Endothelial cell (in vitro differentiated cells): ENCODE data around the gene TNNI2. TPM values are rescaled to one million over a fixed set of nuclear protein-coding genes. Genes with fewer than 3 reads are reported as not detected.

ENCODE experiments used
- DNase-seq: peaks from one replicate; pipeline ENCODE4 v3.0.0; 2021; ENCODE audit warnings: low spot score
- H3K27ac Mint-ChIP-seq: one replicate; pipeline ENCODE4 v1.8.0; 2021; ENCODE audit warnings: mixed read lengths, inconsistent platforms; ENCODE audit not compliant: unreplicated experiment
- H3K27me3 Mint-ChIP-seq: one replicate; pipeline ENCODE4 v1.8.0; 2021; ENCODE audit warnings: mild to moderate bottlenecking, moderate library complexity, mixed read lengths, inconsistent platforms; ENCODE audit not compliant: unreplicated experiment
- H3K36me3 Mint-ChIP-seq: one replicate; pipeline ENCODE4 v1.8.0; 2021; ENCODE audit warnings: mild to moderate bottlenecking, low read depth, mixed read lengths, inconsistent platforms; ENCODE audit not compliant: unreplicated experiment
- H3K4me1 Mint-ChIP-seq: one replicate; pipeline ENCODE4 v1.8.0; 2021; ENCODE audit warnings: mild to moderate bottlenecking, mixed read lengths, inconsistent platforms; ENCODE audit not compliant: unreplicated experiment
- H3K4me3 Mint-ChIP-seq: one replicate; pipeline ENCODE4 v1.8.0; 2021; ENCODE audit warnings: mild to moderate bottlenecking, mixed read lengths, inconsistent platforms; ENCODE audit not compliant: unreplicated experiment
- H3K9me3 Mint-ChIP-seq: one replicate; pipeline ENCODE4 v1.8.0; 2021; ENCODE audit warnings: mixed read lengths, inconsistent platforms; ENCODE audit not compliant: unreplicated experiment
- CTCF ChIP-seq: fragments of 200-600 bp; sonication (generic); IDR thresholded peaks from one replicate; pipeline ENCODE4 v1.5.0; 2021; ENCODE audit warnings: antibody characterized with exemption; ENCODE audit not compliant: unreplicated experiment
- total RNA-seq: library from RNA; stranded (reverse); fragmentation: NEBNext Ultra II Directional; extraction: Animal tissue kit (Norgen Biotek cat#: 25700); gene quantifications from one replicate; pipeline ENCODE4 v1.2.1, GENCODE V29; 2021; ENCODE audit not compliant: unreplicated experiment

The TNNI2 gene
- total RNA-seq, 1 donor from 2014 or later, result not detected

- DNase-seq, result no peak
- H3K4me3 Mint-ChIP-seq, result no peak overlapping the region
- H3K27me3 Mint-ChIP-seq, result peaks cover 16% of the 10 kb centered on the region
- H3K9me3 Mint-ChIP-seq, result no peaks in the 10 kb centered on the region
- peaks cover 4% of the 10 kb centered on the region for H3K4me1 Mint-ChIP-seq
- H3K27ac Mint-ChIP-seq, result peak overlapping the region; percentile 20
- no peak for TF ChIP-seq CTCF
- H3K36me3 Mint-ChIP-seq, result no peaks in the 10 kb centered on the region
Observed at GRCh38 chr11:1844221-1845094, 5.7 kb downstream of the TNNI2 start.

GRCh38 chr11:1845095-1845429, 6.3 kb downstream of the TNNI2 start:
- no peak overlapping the region for H3K27ac Mint-ChIP-seq
- no peak for TF ChIP-seq CTCF
- DNase-seq, result no peak
- peaks cover 16% of the 10 kb centered on the region for H3K27me3 Mint-ChIP-seq
- no peaks in the 10 kb centered on the region for H3K36me3 Mint-ChIP-seq
- H3K4me1 Mint-ChIP-seq, result peaks cover 4% of the 10 kb centered on the region
- H3K9me3 Mint-ChIP-seq, result no peaks in the 10 kb centered on the region
- no peak overlapping the region for H3K4me3 Mint-ChIP-seq

GRCh38 chr11:1845561-1846452, 7.0 kb downstream of the TNNI2 start:
- Mint-ChIP-seq H3K27ac (no peak overlapping the region), H3K36me3 (no peaks in the 10 kb centered on the region), H3K4me1 (peaks cover 4% of the 10 kb centered on the region), H3K9me3 (no peaks in the 10 kb centered on the region), H3K4me3 (no peak overlapping the region), H3K27me3 (peaks cover 19% of the 10 kb centered on the region)
- no peak for DNase-seq
- TF ChIP-seq CTCF, result no peak

- H3K36me3 Mint-ChIP-seq, result no peaks in the 10 kb centered on the region
- peaks cover 19% of the 10 kb centered on the region for H3K27me3 Mint-ChIP-seq
- TF ChIP-seq CTCF, result no peak
- H3K4me1 Mint-ChIP-seq, result peaks cover 4% of the 10 kb centered on the region
- no peak for DNase-seq
- H3K9me3 Mint-ChIP-seq, result no peaks in the 10 kb centered on the region
- H3K4me3 Mint-ChIP-seq, result no peak overlapping the region
- no peak overlapping the region for H3K27ac Mint-ChIP-seq
Observed at GRCh38 chr11:1846453-1846932, 7.7 kb downstream of the TNNI2 start.
